H1 (cell line): ENCODE data around the gene SH2D2A. TPM values are rescaled to one million over a fixed set of nuclear protein-coding genes. Genes with fewer than 3 reads are reported as not detected.

ENCODE experiments used
- ATF3 ChIP-seq: IDR thresholded peaks from 2 replicates; pipeline ENCODE4 v1.6.1; 2011; ENCODE audit warnings: low read depth, mild to moderate bottlenecking, low read length; ENCODE audit not compliant: insufficient read depth
- BCL11A ChIP-seq, 2 experiments: IDR thresholded peaks; one replicate each; pipeline ENCODE4 v1.6.1; 2011; ENCODE audit warnings: low read depth in 2 of 2, low read length in 2 of 2, mild to moderate bottlenecking in 2 of 2
- CHD2 ChIP-seq: IDR thresholded peaks from 2 replicates; pipeline ENCODE4 v1.6.1; 2012; ENCODE audit warnings: low read length, improper control_type of control experiment
- CHD7 ChIP-seq: fragments of 300-600 bp; sonication (generic); IDR thresholded peaks from 2 replicates; pipeline ENCODE4 v1.7.1; 2012; ENCODE audit warnings: low read length, moderate library complexity, mild to moderate bottlenecking, inconsistent platforms; ENCODE audit not compliant: insufficient replicate concordance
- GTF2F1 ChIP-seq: IDR thresholded peaks from 2 replicates; pipeline ENCODE4 v1.6.1; 2012; ENCODE audit warnings: low read depth, low read length, improper control_type of control experiment, borderline replicate concordance
- polyA plus RNA-seq, 7 experiments: library from polyadenylated mRNA; depleted of rRNA in 3 of 7; stranded (reverse) in 5 of 7; unstranded in 2 of 7; fragments of >200 nt in 5 of 7; fragments of 200-250 nt in 2 of 7; gene quantifications; 1 replicate in 5 of 7; 2 replicates in 1 of 7; 4 replicates in 1 of 7; pipeline versions ENCODE4 v1.2.1 to v1.2.3, GENCODE V29; 2011 to 2013; ENCODE audit warnings: missing spikeins in 2 of 7, mixed read lengths in 2 of 7
- total RNA-seq: library from RNA; stranded (reverse); fragmentation: NEBNext Ultra II Directional; extraction: Animal tissue kit (Norgen Biotek cat#: 25700); gene quantifications from 2 replicates; pipeline ENCODE4 v1.2.1, GENCODE V29; 2021

Gene SH2D2A
- total and polyA plus RNA-seq, 2 of the 8 experiments (the other 6 are each of a cell fraction or from before 2014, with no cell fraction given): 3.3 to 7.9 TPM

- no peak for TF ChIP-seq CHD7
- TF ChIP-seq ATF3: no peak
- TF ChIP-seq BCL11A (IDR thresholded peaks at IDR 0.05; ENCODE audit: low read depth in 2 of 2, low read length in 2 of 2): no peak
- no peak for TF ChIP-seq CHD2
- TF ChIP-seq GTF2F1: no peak
Measured at GRCh38 chr1:156803086-156803851, 13.4 kb downstream of the SH2D2A start (continued).
